GM21619 (cell line): ENCODE data around the gene CIB2.

Source experiments
- ATAC-seq: cut with Tn5 transposase; IDR thresholded peaks from one replicate; pipeline ENCODE4 v1.9.1; 2021; ENCODE audit not compliant: unreplicated experiment

The CIB2 gene

GRCh38 chr15:78069462-78070029 is 61.7 kb downstream of the CIB2 start:
- ATAC-seq = no peak

- ATAC-seq = peak; percentile 14
Measured at GRCh38 chr15:78069052-78069414, 62.2 kb downstream of the CIB2 start.

- no peak for ATAC-seq
Measured at GRCh38 chr15:78067328-78068228, 63.7 kb downstream of the CIB2 start.

GRCh38 chr15:78065973-78066946 is 65.0 kb downstream of the CIB2 start:
- peak; percentile 58 for ATAC-seq

GRCh38 chr15:78065284-78065872 is 65.9 kb downstream of the CIB2 start:
- no peak for ATAC-seq

GRCh38 chr15:78064544-78064943 is 66.7 kb downstream of the CIB2 start:
- no peak for ATAC-seq

GRCh38 chr15:78063970-78064385 is 67.3 kb downstream of the CIB2 start:
- ATAC-seq = no peak

GRCh38 chr15:78063217-78063616 is 68.0 kb downstream of the CIB2 start:
- ATAC-seq = no peak

GRCh38 chr15:78061963-78062427 is 69.2 kb downstream of the CIB2 start:
- peak; percentile 39 for ATAC-seq

GRCh38 chr15:78060232-78060631 is 71.0 kb downstream of the CIB2 start:
- no peak for ATAC-seq

GRCh38 chr15:78059110-78059839 is 72.0 kb downstream of the CIB2 start:
- no peak for ATAC-seq

GRCh38 chr15:78058401-78058935 is 72.8 kb downstream of the CIB2 start:
- ATAC-seq = no peak

- ATAC-seq = no peak
Measured at GRCh38 chr15:78057803-78058202, 73.4 kb downstream of the CIB2 start.

- ATAC-seq = no peak
Measured at GRCh38 chr15:78056714-78057269, 74.5 kb downstream of the CIB2 start.

- ATAC-seq = no peak
Measured at GRCh38 chr15:78055919-78056713, 75.1 kb downstream of the CIB2 start.

- ATAC-seq = no peak
Measured at GRCh38 chr15:78054966-78055365, 76.3 kb downstream of the CIB2 start.
